GM12878 (cell line): ENCODE results near the gene PTGIS. TPM values are rescaled to one million over a fixed set of nuclear protein-coding genes. Genes with fewer than 3 reads are reported as not detected.

ENCODE experiments used
- ATAC-seq: fragments of 200-7000 bp; cut with Tn5 transposase; 3 replicates; pipeline ENCODE4 v1.9.1; 2020; ENCODE audit warnings: mild to moderate bottlenecking, moderate library complexity
- BruUV-seq: library from RNA; stranded (reverse); fragments of 400-500 nt; replicated peaks from 2 replicates; lab custom pipeline; 2021; lab: Mats Ljungman, UMichigan
- CTCF ChIA-PET: fragments of 300-600 bp; sonication (Branson Sonifier 250); formaldehyde crosslinking; extraction: SDS; loops from one replicate; lab custom pipeline; 2021; ENCODE audit warnings: inconsistent platforms; lab: Yijun Ruan, JAX
- POLR2A ChIA-PET: fragments of 350-600 bp; formaldehyde crosslinking; extraction: SDS; loops from one replicate; lab custom pipeline; 2021; ENCODE audit warnings: inconsistent platforms; lab: Charles Lee
- RAD21 ChIA-PET: fragments of 300-600 bp; sonication (Branson Sonifier 250); formaldehyde crosslinking; loops from one replicate; lab custom pipeline; 2023; ENCODE audit warnings: antibody characterized with exemption; ENCODE audit not compliant: unreplicated experiment; lab: Charles Lee
- SMC1A ChIA-PET: fragments of 300-600 bp; sonication (Branson Sonifier 250); formaldehyde crosslinking; loops from one replicate; lab custom pipeline; 2023; ENCODE audit not compliant: unreplicated experiment, uncharacterized antibody; lab: Charles Lee
- DNase-seq: peaks from one replicate; pipeline ENCODE4 v3.0.0-alpha.2; 2011; ENCODE audit warnings: low read depth, low spot score
- FAIRE-seq: peaks from 3 replicates; lab custom pipeline; 2011; peaks lifted over from hg19 to GRCh38; lab: Jason Lieb, UNC
- H2AFZ ChIP-seq: 2 replicates; pipeline ENCODE4 v1.6.0; 2011; ENCODE audit warnings: low read depth, low read length, control low read depth; ENCODE audit not compliant: control insufficient read depth
- H3K27ac ChIP-seq: 2 replicates; pipeline ENCODE4 v1.5.1; 2011; ENCODE audit warnings: control low read depth; ENCODE audit not compliant: control insufficient read depth, insufficient read depth
- H3K27me3 ChIP-seq, 2 experiments: replicated peaks in 1 of 2; 2 replicates each; pipeline versions ENCODE4 v1.6.0 to v1.6.1; 2011; ENCODE audit warnings: low read length in 1 of 2; ENCODE audit not compliant: control insufficient read depth in 2 of 2, insufficient read depth in 2 of 2
- H3K36me3 ChIP-seq, 2 experiments: 2 replicates each; pipeline ENCODE4 v1.5.1; 2011; ENCODE audit warnings: low read length in 1 of 2; ENCODE audit not compliant: control insufficient read depth in 2 of 2, insufficient read depth in 2 of 2
- H3K4me1 ChIP-seq: 2 replicates; pipeline ENCODE4 v1.6.1; 2011; ENCODE audit warnings: mild to moderate bottlenecking, low read length, moderate library complexity, mixed read lengths; ENCODE audit not compliant: control insufficient read depth, insufficient read depth
- H3K4me2 ChIP-seq: 2 replicates; pipeline ENCODE4 v1.6.0; 2011; ENCODE audit warnings: control low read depth; ENCODE audit not compliant: control insufficient read depth, insufficient read depth
- H3K4me3 ChIP-seq: fragments of 200-600 bp; sonication (generic); 2 replicates; pipeline ENCODE4 v1.5.1; 2016
- H3K79me2 ChIP-seq: 2 replicates; pipeline ENCODE4 v1.6.0; 2011; ENCODE audit warnings: low read length; ENCODE audit not compliant: control insufficient read depth, insufficient read depth
- H3K9ac ChIP-seq: 2 replicates; pipeline ENCODE4 v1.8.0; 2011; ENCODE audit warnings: low read length, control low read depth, mixed read lengths; ENCODE audit not compliant: control insufficient read depth, insufficient read depth
- H3K9me3 ChIP-seq: replicated peaks from 3 replicates; pipeline ENCODE4 v1.5.1; 2011; ENCODE audit warnings: mild to moderate bottlenecking, low read length; ENCODE audit not compliant: control insufficient read depth, insufficient read depth
- H4K20me1 ChIP-seq: 2 replicates; pipeline ENCODE4 v1.6.0; 2011; ENCODE audit not compliant: control insufficient read depth, insufficient read depth
- CHD1 ChIP-seq: IDR thresholded peaks from 2 replicates; pipeline ENCODE4 v1.6.1; 2012; ENCODE audit warnings: low read depth, low read length, improper control_type of control experiment
- EP300 ChIP-seq, 2 experiments: fragments of 150-350 bp in 1 of 2; IDR thresholded peaks; 2 replicates each; pipeline ENCODE4 v1.6.1; 2011 to 2012; ENCODE audit warnings: low read depth in 2 of 2, low read length in 2 of 2, borderline replicate concordance in 1 of 2, improper control_type of control experiment in 1 of 2, inconsistent platforms in 1 of 2; ENCODE audit not compliant: control insufficient read depth in 1 of 2
- FOXM1 ChIP-seq: IDR thresholded peaks from 2 replicates; pipeline ENCODE4 v1.6.1; 2012; ENCODE audit warnings: low read depth, mild to moderate bottlenecking, inconsistent platforms, low read length, moderate library complexity
- IRF4 ChIP-seq: IDR thresholded peaks from 2 replicates; pipeline ENCODE4 v1.6.1; 2011; ENCODE audit warnings: low read depth, low read length
- KAT2A ChIP-seq: conservative IDR thresholded peaks from 2 replicates; pipeline ENCODE4 v1.6.1; 2011; ENCODE audit warnings: low read depth, low read length; ENCODE audit not compliant: control insufficient read depth
- MXI1 ChIP-seq: fragments of 150-350 bp; IDR thresholded peaks from 2 replicates; pipeline ENCODE4 v1.6.1; 2011; ENCODE audit warnings: low read depth, mild to moderate bottlenecking, inconsistent platforms, low read length, improper control_type of control experiment
- POLR2A ChIP-seq: IDR thresholded peaks from 2 replicates; pipeline ENCODE4 v1.6.1; 2011; ENCODE audit warnings: low read depth, mild to moderate bottlenecking, low read length
- RAD21 ChIP-seq: IDR thresholded peaks from 2 replicates; pipeline ENCODE4 v1.6.1; 2011; ENCODE audit warnings: mild to moderate bottlenecking, low read depth, low read length, moderate library complexity; ENCODE audit not compliant: insufficient read depth
- TCF12 ChIP-seq: IDR thresholded peaks from 2 replicates; pipeline ENCODE4 v1.6.1; 2011; ENCODE audit warnings: low read depth, mild to moderate bottlenecking, low read length
- WGBS: methylation state at CpG from one replicate; pipeline ENCODE4 v1.1.6; 2016; ENCODE audit warnings: low lambda C conversion rate; ENCODE audit not compliant: insufficient replicate concordance, insufficient coverage; ENCODE audit errors: missing lambda C conversion rate; 5-methylcytosine and 5-hydroxymethylcytosine counted together
- in situ Hi-C: fragments of 300-500 bp; cut with MboI; formaldehyde crosslinking; loops from 9 replicates; pipeline ENCODE4 v1.14.3; 2018; ENCODE audit warnings: mixed read lengths
- intact Hi-C: fragments of 100-400 bp; cut with micrococcal nuclease; formaldehyde crosslinking; loops from one replicate; pipeline ENCODE4 v1.14.2; 2022; ENCODE audit not compliant: unreplicated experiment
- polyA plus RNA-seq, 11 experiments: library from polyadenylated mRNA; depleted of rRNA in 4 of 11; unstranded in 6 of 11; stranded (reverse) in 5 of 11; fragments of >200 nt; fragmentation: Nextera tagmentation in 4 of 11; fragmentation: Illumina TruSeq in 1 of 11; extraction: Ambion mirVana in 4 of 11; extraction: Trizol in 1 of 11; gene quantifications; 1 replicate in 1 of 11; 2 replicates in 10 of 11; pipeline versions ENCODE4 v1.2.1 to v1.2.3, GENCODE V29; 2011 to 2016; ENCODE audit warnings: inconsistent platforms in 2 of 11, missing spikeins in 2 of 11, low read depth in 1 of 11
- total RNA-seq, 4 experiments: library from RNA; depleted of rRNA in 3 of 4; stranded (reverse); fragments of >200 nt in 3 of 4; fragmentation: Illumina TruSeq in 1 of 4; extraction: Trizol in 1 of 4; gene quantifications; 2 replicates each; pipeline versions ENCODE4 v1.2.1 to v1.2.3, GENCODE V29; 2013 to 2021
- TF ChIP-seq, protein P1 (sequence below): fragments of 450-650 bp; formaldehyde crosslinking; IDR thresholded peaks from 2 replicates; pipeline ENCODE4 v1.4.0; 2022; ENCODE audit warnings: mild to moderate bottlenecking, moderate library complexity
- TF ChIP-seq, protein P2 (sequence below), 3 experiments: IDR thresholded peaks in 2 of 3; conservative IDR thresholded peaks in 1 of 3; 2 replicates each; pipeline ENCODE4 v1.5.1; 2011; ENCODE audit warnings: low read depth in 3 of 3, low read length in 3 of 3, mild to moderate bottlenecking in 3 of 3, control low read depth in 2 of 3, moderate library complexity in 2 of 3, inconsistent platforms in 1 of 3, mixed read lengths in 1 of 3; ENCODE audit not compliant: control insufficient read depth in 2 of 3, insufficient read depth in 1 of 3; ENCODE audit errors: extremely low read depth in 1 of 3

The PTGIS gene
- total and polyA plus RNA-seq, 10 of the 15 experiments (the other 5 are each of a cell fraction or from before 2014, with no cell fraction given), result 0.10 TPM; not detected in 9

DNA sequence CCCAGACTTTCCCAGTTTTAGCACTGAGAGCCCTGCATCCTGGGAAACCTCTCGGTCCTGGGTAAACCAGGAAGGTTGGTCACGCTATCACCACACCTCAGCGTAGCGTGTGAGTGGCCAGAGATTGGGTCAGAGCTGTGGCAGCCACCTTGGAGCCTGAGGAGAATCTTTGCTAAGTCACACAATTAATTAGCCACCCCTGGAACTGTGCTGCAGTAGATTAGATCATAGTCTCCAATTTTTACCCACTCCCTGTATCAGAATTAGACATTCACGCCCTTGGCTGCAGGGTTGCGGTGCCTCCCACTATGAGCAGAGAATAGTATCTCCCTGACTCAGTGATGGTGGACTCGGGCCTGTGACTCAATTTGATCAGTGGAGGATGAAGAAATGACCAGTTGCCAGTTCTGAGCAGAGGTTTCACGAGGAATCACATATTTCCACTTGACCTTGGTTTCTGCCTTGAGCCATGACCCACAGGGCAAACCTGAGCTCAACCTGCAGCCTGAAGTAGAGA lies 6.0 kb upstream of the PTGIS start (continued):
- no peak for TF ChIP-seq TCF12
- TF ChIP-seq, protein P1, sequence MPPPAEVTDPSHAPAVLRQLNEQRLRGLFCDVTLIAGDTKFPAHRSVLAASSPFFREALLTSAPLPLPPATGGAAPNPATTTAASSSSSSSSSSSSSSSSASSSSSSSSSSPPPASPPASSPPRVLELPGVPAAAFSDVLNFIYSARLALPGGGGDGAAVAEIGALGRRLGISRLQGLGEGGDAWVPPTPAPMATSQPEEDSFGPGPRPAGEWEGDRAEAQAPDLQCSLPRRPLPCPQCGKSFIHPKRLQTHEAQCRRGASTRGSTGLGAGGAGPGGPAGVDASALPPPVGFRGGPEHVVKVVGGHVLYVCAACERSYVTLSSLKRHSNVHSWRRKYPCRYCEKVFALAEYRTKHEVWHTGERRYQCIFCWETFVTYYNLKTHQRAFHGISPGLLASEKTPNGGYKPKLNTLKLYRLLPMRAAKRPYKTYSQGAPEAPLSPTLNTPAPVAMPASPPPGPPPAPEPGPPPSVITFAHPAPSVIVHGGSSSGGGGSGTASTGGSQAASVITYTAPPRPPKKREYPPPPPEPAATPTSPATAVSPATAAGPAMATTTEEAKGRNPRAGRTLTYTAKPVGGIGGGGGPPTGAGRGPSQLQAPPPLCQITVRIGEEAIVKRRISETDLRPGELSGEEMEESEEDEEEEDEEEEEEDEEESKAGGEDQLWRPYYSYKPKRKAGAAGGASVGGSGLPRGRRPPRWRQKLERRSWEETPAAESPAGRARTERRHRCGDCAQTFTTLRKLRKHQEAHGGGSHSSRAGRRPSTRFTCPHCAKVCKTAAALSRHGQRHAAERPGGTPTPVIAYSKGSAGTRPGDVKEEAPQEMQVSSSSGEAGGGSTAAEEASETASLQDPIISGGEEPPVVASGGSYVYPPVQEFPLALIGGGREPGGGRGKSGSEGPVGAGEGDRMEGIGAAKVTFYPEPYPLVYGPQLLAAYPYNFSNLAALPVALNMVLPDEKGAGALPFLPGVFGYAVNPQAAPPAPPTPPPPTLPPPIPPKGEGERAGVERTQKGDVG (CRISPR knock-in tag), result no peak
- TF ChIP-seq RAD21, result no peak

DNA sequence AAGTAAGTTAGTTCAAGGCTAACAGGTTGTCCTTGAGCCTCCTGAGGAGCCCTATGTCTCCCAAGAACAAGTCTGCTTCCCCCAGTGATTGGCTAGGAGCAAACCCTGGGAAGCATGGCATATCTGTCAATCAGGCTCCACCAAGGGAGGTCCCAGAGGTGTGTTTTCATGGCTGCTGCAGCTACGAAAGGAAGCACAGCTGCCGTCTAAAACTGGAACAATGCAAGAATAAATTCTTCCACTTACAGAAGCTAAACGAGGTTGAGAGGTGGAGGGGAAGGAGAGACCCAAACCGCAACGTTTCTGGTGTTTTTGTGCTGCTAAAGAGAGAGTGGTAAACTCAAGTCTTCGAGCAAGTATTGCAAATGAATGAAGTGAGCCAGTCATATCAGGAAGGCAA lies 4.9 kb upstream of the PTGIS start:
- ATAC-seq, result no peak
- no TSS peak for BruUV-seq
- WGBS, result 2% methylated on average over 6 of the region's 6 CpGs
- Histone ChIP-seq H3K4me3 (no peak overlapping the region), H3K27me3 (peaks cover 2 to 5% of the 10 kb centered on the region in 2 experiments; a peak in 3 of 4 replicates), H3K9me3 (no peaks in the 10 kb centered on the region), H3K79me2 (no peaks in the 10 kb centered on the region), H4K20me1 (no peaks in the 10 kb centered on the region), H3K27ac (no peak overlapping the region), H3K4me2 (peak overlapping the region; percentile 30; the same call in 1 of the 2 replicates), H3K36me3 (no peaks in the 10 kb centered on the region), H3K4me1 (peaks cover 4% of the 10 kb centered on the region), H3K9ac (no peak overlapping the region), H2AFZ (no peak overlapping the region)
- ChIA-PET SMC1A (no interaction called here), RAD21 (no interaction called here), POLR2A (no interaction called here), CTCF (no interaction called here)
- TF ChIP-seq, protein P2, sequence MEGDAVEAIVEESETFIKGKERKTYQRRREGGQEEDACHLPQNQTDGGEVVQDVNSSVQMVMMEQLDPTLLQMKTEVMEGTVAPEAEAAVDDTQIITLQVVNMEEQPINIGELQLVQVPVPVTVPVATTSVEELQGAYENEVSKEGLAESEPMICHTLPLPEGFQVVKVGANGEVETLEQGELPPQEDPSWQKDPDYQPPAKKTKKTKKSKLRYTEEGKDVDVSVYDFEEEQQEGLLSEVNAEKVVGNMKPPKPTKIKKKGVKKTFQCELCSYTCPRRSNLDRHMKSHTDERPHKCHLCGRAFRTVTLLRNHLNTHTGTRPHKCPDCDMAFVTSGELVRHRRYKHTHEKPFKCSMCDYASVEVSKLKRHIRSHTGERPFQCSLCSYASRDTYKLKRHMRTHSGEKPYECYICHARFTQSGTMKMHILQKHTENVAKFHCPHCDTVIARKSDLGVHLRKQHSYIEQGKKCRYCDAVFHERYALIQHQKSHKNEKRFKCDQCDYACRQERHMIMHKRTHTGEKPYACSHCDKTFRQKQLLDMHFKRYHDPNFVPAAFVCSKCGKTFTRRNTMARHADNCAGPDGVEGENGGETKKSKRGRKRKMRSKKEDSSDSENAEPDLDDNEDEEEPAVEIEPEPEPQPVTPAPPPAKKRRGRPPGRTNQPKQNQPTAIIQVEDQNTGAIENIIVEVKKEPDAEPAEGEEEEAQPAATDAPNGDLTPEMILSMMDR (IDR thresholded peaks at IDR 0.05 in 2 of 3, conservative IDR thresholded peaks at IDR 0.05 in 1 of 3; ENCODE audit: control insufficient read depth in 2 of 3, extremely low read depth in 1 of 3, insufficient read depth in 1 of 3, low read depth in 3 of 3, low read length in 3 of 3), result no peak
- TF ChIP-seq KAT2A, result no peak
- no peak for TF ChIP-seq IRF4
- TF ChIP-seq EP300 (IDR thresholded peaks at IDR 0.05; ENCODE audit: borderline replicate concordance in 1 of 2, control insufficient read depth in 1 of 2, low read depth in 2 of 2, low read length in 2 of 2), result no peak
- TF ChIP-seq CHD1, result no peak
- no peak for TF ChIP-seq MXI1
- no peak for TF ChIP-seq FOXM1
- TF ChIP-seq POLR2A, result no peak
- intact Hi-C loops (no loop called here), in situ Hi-C loops (no loop called here)
- no peak for FAIRE-seq
- DNase-seq, result no peak
